ENCODE measurements around the gene PIAS4. TPM values are rescaled to one million over a fixed set of nuclear protein-coding genes. Genes with fewer than 3 reads are reported as not detected.

PIAS4 gene
- total and polyA plus RNA-seq, 2 of the 13 experiments (the other 11 are each of a cell fraction or from before 2014, with no cell fraction given), result 9.0 to 20.1 TPM

GRCh38 chr19:4060621-4061177 lies 53.2 kb downstream of the PIAS4 start (continued):
- TF ChIP-seq ZNF687 (CRISPR knock-in tag; IDR thresholded peaks at IDR 0.05) (peak; percentile 4; the same call in 1 of the 2 replicates), ZNF570 (CRISPR knock-in tag; IDR thresholded peaks at IDR 0.05; ENCODE audit: borderline replicate concordance) (no peak), ZBTB33 (CRISPR knock-in tag; IDR thresholded peaks at IDR 0.05) (peak; percentile 75; the same call in 1 of the 2 replicates), POLR2G (IDR thresholded peaks at IDR 0.05; ENCODE audit: low read depth, low read length) (peak; percentile 9; the same call in 1 of the 2 replicates), ZNF777 (CRISPR knock-in tag; IDR thresholded peaks at IDR 0.05) (0 out of 2 replicates have a peak, but pooled peaks have one; percentile 26), CCAR2 (optimal IDR thresholded peaks at IDR 0.05; ENCODE audit: low read depth, low read length) (no peak), EED (CRISPR knock-in tag; IDR thresholded peaks at IDR 0.05) (0 out of 2 replicates have a peak, but pooled peaks have one; percentile 38), ZMYM4 (CRISPR knock-in tag; IDR thresholded peaks at IDR 0.05) (no peak), U2AF2 (IDR thresholded peaks at IDR 0.05; ENCODE audit: low read depth, low read length) (no peak), ZNF337 (CRISPR knock-in tag; IDR thresholded peaks at IDR 0.05; ENCODE audit: borderline replicate concordance, low read depth) (no peak), ZNF331 (CRISPR knock-in tag; IDR thresholded peaks at IDR 0.05) (no peak), TFDP2 (CRISPR knock-in tag; IDR thresholded peaks at IDR 0.05) (no peak; the same call in 1 of the 2 replicates), PBX2 (CRISPR knock-in tag; IDR thresholded peaks at IDR 0.05) (no peak), ZNF772 (CRISPR knock-in tag; IDR thresholded peaks at IDR 0.05) (0 out of 2 replicates have a peak, but pooled peaks have one; percentile 52), PAX8 (CRISPR knock-in tag; IDR thresholded peaks at IDR 0.05; ENCODE audit: borderline replicate concordance) (no peak), TEF (CRISPR knock-in tag; IDR thresholded peaks at IDR 0.05) (no peak), ETS1 (CRISPR knock-in tag; IDR thresholded peaks at IDR 0.05) (no peak), ZNF232 (CRISPR knock-in tag; IDR thresholded peaks at IDR 0.05; ENCODE audit: borderline replicate concordance) (0 out of 2 replicates have a peak, but pooled peaks have one; percentile 18), KLF12 (CRISPR knock-in tag; IDR thresholded peaks at IDR 0.05; ENCODE audit: borderline replicate concordance) (0 out of 2 replicates have a peak, but pooled peaks have one; percentile 52)

Measured in HepG2 (cell line).